ENCODE results near the gene FCRL1. TPM values are rescaled to one million over a fixed set of nuclear protein-coding genes. Genes with fewer than 3 reads are reported as not detected.

FCRL1 gene
- polyA plus RNA-seq, 3 donors, result 0.06 to 0.11 (median 0.10) TPM

DNA sequence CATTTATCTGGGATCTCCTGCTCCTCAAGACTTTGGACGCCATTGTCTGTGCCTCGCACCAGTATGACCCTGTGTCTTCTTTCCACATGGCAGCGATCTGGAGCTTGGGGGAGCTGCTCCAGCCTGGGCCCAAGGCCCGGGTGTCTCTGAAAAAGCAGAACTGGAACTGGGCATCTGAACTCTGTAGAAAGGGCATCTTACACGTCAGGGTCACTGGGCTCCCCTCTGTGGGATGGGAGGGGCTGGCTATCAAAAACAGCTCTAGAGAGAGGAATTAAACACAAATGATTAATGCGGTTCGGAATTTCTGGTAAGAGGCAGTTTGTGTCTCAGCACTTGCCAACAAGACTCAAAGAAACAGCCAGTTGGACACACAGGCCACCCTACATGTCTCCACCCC is 16.1 kb downstream of the FCRL1 start:
- no peak for DNase-seq (ENCODE audit: low read depth in 3 of 3, low spot score in 2 of 3)

- no peak for DNase-seq (ENCODE audit: low read depth in 3 of 3, low spot score in 2 of 3)
Observed at GRCh38 chr1:157799996-157800395, 19.9 kb downstream of the FCRL1 start.

DNA sequence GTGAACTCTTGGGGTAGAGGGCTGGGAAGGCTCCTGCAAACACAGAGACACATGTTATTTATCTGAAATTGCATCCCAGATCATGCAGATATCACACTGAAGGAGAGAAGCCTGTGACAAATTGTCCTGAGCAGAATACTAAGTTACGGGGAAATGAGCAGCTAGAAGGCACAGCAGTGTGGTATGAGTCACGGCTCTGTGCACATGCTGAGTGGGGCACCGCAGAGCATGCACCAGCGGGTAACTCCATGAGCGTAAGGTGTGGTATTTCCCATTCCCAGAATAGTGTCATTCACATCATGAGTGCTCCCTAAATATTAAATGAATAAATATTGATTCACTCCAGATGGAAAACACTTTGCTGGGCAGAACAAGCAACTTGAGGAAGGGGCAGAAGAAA is 21.7 kb downstream of the FCRL1 start:
- no peak for DNase-seq (ENCODE audit: low read depth in 3 of 3, low spot score in 2 of 3)

DNA sequence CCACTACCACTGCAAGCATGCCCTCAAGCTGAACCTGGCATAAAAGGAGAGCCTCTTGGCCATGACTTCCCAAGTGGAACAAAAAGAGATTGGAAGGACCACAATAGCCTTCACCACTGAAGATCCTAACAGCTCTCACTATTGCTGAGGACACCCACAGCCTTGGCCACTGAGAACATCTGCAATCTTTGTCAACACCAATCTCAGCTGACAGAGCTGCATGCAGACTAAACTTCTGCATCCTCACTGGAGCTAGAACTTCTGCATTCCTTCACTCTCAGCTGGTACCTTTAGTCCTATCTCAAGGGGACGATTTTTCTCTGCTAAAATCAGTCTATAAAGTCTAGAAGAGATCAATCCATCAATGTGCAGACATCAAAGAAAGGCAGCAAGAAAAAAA is 34.7 kb downstream of the FCRL1 start:
- no peak for DNase-seq (ENCODE audit: low read depth in 3 of 3, low spot score in 2 of 3)

GRCh38 chr1:157784801-157785200 is 35.1 kb downstream of the FCRL1 start:
- no peak for DNase-seq (ENCODE audit: low read depth in 3 of 3, low spot score in 2 of 3)

DNA sequence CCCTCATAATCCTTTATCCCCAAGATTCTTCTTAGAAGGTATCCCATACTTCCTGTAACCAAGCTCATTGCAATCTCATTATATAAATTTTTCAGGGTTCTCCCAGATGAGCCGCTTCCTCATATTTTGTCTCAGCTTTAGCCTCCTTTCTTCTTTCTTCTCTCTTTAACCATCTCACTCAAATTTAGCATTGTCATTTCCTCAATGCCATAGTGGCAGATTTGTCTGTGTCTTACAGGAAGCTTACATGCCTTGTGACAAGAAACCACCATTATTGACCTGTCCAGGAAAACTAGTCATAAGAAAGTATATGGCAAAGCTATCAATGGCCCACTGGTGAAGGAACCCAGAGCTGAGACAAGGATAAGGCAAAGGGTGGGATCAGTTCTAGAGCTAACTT is 37.0 kb downstream of the FCRL1 start:
- no peak for DNase-seq (ENCODE audit: low read depth in 3 of 3, low spot score in 2 of 3)

- no peak for DNase-seq (ENCODE audit: low read depth in 3 of 3, low spot score in 2 of 3)
Observed at GRCh38 chr1:157781048-157781447, 38.9 kb downstream of the FCRL1 start.

- no peak for DNase-seq (ENCODE audit: low read depth in 3 of 3, low spot score in 2 of 3)
Observed at GRCh38 chr1:157776971-157777391, 42.9 kb downstream of the FCRL1 start, which contains the start of gene FCRL2. Gene FCRL2 (minus strand): TSS chr1:157777132. CDS start chr1:157777073, 59 bp downstream.

DNA sequence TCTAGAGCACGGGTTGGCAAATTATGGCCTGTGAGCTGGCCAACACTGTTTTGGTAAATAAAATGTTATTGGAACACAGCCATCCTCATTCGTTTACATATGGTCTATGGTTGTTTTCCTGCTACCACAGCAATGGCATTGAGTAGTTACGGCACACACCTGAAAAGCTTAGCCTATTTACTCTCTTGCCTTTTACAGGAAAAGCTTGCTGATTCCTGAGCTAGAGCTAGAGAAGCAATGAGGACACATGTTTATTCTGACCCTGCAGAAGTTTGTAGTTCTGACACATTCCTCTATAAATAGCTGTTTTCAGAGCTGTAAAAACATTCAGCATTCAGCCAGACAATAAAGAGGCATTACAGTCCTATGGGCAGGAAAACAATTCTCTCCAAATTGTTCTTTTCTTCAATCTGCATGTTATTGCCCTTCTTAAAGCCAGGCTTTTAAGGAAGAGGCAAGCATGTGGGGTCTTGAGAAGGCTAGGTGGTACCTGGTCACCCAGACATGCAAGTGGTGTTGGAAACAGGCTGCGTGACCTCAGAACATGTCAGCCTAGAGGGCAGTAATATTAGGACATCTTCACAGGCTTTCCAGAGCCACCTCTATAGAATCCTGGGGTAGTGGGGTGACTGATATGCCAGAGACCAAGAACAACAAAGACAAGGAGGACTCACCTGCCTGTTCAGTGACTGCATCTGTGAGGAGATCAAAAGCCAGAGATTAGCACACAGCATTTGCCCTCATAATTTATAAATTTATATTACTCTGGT is 44.6 kb downstream of the FCRL1 start:
- DNase-seq (ENCODE audit: low read depth in 3 of 3, low spot score in 2 of 3), result no peak

DNA sequence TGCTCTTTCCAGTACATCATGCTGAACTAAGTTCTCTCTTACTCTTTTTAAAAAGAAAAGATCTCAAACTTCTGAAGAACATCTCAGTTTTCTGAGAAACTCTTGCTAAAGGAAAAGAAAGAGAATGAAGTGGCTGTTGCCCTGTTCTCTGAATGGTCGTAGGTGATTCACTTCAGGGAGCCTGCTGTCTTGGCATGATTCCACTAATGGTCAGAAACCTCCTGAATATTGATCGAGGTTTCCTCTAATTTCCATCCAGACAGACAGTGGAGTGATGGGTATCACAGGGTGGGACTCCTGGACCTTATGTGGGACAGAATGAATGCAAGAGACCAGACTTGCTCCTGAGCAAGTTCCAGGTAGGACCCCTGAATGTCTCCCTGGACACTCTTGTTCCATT is 45.5 kb downstream of the FCRL1 start:
- no peak for DNase-seq (ENCODE audit: low read depth in 3 of 3, low spot score in 2 of 3)

DNA sequence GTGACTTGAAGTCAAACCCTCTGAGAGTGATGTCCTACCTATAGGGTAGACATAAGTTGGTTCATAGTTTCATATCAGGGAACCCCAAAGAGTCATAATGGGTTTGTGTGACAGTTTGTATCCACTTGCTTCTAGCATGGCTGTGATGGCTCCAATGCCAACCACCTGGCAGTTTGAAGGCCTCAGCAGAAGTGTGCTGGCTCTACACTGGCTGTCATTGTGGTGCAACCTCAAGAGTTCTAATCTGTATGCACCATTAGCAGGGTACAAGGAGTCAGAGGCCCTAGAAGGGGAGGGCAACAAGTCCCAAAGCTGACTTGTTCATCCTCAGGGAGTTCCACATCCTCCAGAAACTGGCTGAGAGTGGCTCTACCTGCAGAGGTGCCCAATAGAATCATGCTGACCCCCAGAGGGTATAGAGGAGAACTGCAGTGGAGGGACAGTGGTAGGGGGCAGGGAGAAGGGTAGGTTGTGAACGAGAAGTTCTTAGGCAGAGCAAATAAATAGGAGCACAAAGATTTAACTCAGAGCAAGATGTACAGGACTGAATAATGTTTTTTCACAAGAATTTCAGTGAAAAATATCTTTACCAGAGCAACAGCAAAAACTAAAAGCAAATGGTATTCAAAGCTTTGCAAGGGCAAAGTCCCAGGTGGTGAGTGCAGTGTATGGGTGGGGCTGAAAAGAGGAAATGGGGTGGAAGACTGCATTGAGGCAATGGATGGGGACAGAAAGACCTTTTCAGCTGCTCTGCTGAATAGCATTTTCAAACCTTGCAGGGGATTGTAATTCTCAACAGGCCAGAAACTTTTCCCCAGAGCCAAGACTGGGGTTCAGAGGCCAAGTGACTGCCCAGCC is 46.2 kb downstream of the FCRL1 start:
- no peak for DNase-seq (ENCODE audit: low read depth in 3 of 3, low spot score in 2 of 3)

DNA sequence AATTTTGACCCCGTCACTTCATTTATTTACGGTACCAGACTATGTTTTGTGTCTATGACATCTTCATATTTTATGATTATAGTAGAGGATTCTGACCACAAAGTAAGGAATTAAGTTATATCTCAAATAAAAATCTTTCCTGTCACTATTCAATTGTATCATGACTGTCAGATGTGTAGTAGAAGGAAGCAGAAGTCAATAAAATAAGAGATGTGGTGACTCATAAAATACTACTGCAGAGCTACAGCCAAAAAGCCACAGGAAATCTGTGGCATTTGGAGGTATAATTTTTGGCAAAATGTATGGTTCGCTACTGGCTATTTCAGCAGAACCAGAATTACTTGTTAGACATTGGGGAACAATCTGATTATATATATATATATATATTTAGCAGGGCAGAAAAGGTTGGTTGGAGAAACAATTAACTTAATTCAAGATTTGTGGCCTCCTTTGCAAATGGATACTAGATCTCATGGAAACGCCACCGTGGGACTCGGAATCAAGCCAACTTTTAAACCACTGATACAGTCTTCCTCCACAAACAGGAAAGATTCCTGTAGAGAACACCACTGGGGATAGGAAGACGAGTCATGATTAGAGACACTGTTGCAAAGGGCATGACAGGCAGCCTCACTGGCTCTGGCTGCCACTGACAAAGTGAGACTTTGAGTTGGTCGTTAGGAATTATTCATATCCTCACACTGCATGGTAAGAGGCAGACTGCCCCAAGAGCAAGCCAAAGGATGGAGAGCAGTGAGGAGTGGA is 48.1 kb downstream of the FCRL1 start:
- no peak for DNase-seq (ENCODE audit: low read depth in 3 of 3, low spot score in 2 of 3)

DNA sequence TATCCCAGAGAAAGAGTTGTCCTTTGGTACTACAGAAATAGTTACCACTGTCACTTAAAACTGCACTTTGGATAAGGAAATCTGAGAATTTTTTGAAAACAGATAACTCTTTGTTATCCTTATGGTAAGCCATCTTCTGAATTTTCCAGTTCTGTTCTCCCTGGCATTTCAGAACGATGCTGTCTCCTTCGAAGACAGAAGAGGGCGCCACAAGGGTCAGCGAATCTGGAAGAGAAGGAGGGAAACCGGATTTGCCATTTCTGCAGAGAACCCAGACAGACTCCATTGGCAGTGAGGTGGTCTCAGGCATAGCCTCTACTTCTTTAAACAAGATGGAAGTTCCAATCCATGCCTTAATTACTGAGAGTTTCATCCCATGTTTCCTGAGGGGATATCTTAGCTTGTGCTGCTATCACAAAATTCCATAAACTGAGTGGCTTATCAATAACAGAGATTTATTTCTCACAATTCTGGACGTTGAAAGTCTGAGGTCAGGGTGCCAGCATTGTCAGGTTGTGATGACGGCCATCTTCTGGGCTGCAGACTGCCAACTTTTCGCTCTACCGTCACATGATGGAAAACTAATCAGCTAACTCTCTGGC is 49.4 kb downstream of the FCRL1 start:
- no peak for DNase-seq (ENCODE audit: low read depth in 3 of 3, low spot score in 2 of 3)

DNA sequence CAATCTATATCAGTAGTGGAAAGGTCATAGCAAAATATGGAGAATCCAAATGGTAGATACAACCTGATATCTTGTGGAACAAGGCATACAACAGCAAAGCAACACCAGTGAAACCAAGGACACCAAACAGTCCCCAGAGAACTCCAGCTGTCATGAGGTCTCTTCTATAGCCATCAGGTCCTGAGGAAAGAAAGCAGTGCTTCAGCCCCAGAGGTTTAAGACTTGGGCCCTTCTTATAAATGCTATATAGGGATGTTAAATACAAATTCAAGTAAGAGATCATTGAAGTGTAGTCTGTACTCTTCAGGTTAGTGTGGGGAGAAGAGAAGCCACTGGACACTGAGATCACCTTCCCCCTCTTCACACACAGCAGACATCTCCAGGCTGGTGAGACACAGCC is 53.1 kb downstream of the FCRL1 start:
- DNase-seq (ENCODE audit: low read depth in 3 of 3, low spot score in 2 of 3), result no peak

DNA sequence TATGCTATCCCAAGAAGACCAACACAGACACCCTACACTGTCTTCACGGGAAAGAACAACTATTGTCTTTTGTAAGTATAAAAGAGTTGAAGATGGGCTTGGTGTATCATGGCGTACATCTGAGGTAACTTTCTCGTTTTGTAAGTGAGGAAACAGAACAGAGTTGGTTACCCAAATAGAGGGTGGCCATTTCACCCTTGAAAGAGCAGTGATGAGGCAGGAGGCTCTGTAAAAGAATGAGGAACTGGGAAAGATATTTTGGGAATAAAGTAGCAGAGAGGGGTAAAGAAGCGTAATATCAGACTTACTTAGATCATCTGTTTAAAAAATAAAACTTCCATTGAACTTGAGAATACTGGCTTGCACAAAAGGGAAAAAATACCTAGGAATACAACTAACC is 61.9 kb downstream of the FCRL1 start:
- no peak for DNase-seq (ENCODE audit: low read depth in 3 of 3, low spot score in 2 of 3)

DNA sequence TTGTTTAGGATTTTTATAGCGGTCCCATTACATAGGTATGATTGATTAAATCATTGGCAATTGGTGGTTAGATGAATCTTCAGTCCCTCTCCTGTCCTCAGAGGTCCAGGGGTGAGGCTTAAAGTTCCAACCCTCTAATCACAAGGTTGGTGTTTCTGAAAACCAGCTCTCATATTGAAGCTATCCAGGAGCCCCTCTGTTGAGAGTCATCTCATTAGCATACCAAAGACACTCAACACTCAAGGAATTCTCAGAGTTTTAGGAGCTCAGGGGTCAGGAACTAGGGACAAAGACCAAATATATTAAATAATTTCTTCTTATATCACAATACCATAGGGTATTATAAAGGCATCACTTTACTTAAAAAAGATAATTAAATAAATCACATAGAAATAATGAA is 66.3 kb downstream of the FCRL1 start:
- no peak for DNase-seq (ENCODE audit: low read depth in 3 of 3, low spot score in 2 of 3)

DNA sequence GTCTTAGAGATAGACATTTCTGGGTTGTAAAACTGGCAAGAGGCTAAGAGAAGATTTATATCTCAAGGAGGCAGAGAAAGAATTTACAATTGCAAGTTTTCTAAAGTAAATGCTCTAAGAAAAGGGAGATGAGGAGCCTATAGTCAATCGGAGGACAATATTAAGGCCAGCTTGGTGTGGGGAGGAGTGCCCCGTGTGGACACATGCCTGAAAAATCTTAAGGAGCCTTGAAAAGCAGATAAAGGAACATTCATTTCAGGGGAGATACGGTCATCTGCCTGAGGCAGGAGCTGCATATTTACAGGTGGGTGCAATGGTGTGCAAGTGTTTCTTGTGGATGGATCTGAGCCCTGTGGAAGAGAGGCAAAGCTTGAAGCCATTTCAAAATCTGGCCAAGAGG is 68.6 kb downstream of the FCRL1 start:
- DNase-seq (ENCODE audit: low read depth in 3 of 3, low spot score in 2 of 3), result no peak

- DNase-seq (ENCODE audit: low read depth in 3 of 3, low spot score in 2 of 3), result no peak
Observed at GRCh38 chr1:157748262-157748817, 71.6 kb downstream of the FCRL1 start.

Measured in right renal cortex interstitium (tissue), 3 donors.